Upper lobe of left lung (tissue), 6 donors: Measurements from ENCODE around the gene ASCL1. TPM values are rescaled to one million over a fixed set of nuclear protein-coding genes. Genes with fewer than 3 reads are reported as not detected.

Source experiments
- ATAC-seq, 2 donors: fragments of 200-7000 bp; cut with Tn5 transposase; one replicate each; pipeline ENCODE4 v1.9.1; 2022; ENCODE audit warnings: mild to moderate bottlenecking in 2 of 2, moderate library complexity in 2 of 2; ENCODE audit not compliant: low FRiP score in 2 of 2
- DNase-seq, 2 donors: peaks; one replicate each; pipeline ENCODE4 v3.0.0-alpha.2; 2019 to 2020
- H3K27ac ChIP-seq, 4 donors: fragments of 200-600 bp; sonication (generic); one replicate each; pipeline ENCODE4 v1.5.1; 2016 to 2019
- H3K27me3 ChIP-seq, 4 donors: fragments of 200-600 bp; sonication (generic); one replicate each; pipeline ENCODE4 v1.5.1; 2017 to 2019
- H3K36me3 ChIP-seq, 4 donors: fragments of 200-600 bp; sonication (generic); one replicate each; pipeline ENCODE4 v1.5.1; 2016 to 2019
- H3K4me1 ChIP-seq, 4 donors: fragments of 200-600 bp; sonication (generic); one replicate each; pipeline ENCODE4 v1.5.1; 2018 to 2019
- H3K4me3 ChIP-seq, 4 donors: fragments of 200-600 bp; sonication (generic); one replicate each; pipeline ENCODE4 v1.5.1; 2017 to 2019; ENCODE audit warnings: mild to moderate bottlenecking in 2 of 4, moderate library complexity in 1 of 4
- H3K9me3 ChIP-seq, 4 donors: fragments of 200-600 bp; sonication (generic); one replicate each; pipeline ENCODE4 v1.5.1; 2018 to 2019
- EP300 ChIP-seq, 4 donors: sonication (generic); formaldehyde crosslinking; IDR thresholded peaks; one replicate each; pipeline ENCODE4 v1.5.1; 2017; ENCODE audit warnings: antibody characterized with exemption in 4 of 4, control low read depth in 2 of 4
- POLR2A ChIP-seq, 4 donors: fragments of 450-650 bp; IDR thresholded peaks; one replicate each; pipeline ENCODE4 v1.5.1; 2016 to 2017; ENCODE audit warnings: antibody characterized with exemption in 4 of 4, mild to moderate bottlenecking in 2 of 4
- POLR2AphosphoS5 ChIP-seq, 2 donors: sonication (generic); formaldehyde crosslinking; IDR thresholded peaks; one replicate each; pipeline ENCODE4 v1.5.1; 2017; ENCODE audit warnings: antibody characterized with exemption in 2 of 2
- WGBS, 2 donors: methylation state at CpG; one replicate each; pipeline ENCODE4 v1.1.5; 2017 to 2018; 5-methylcytosine and 5-hydroxymethylcytosine counted together
- total RNA-seq, 6 donors: library from RNA; depleted of rRNA in 4 of 6; stranded (reverse); fragments of >200 nt in 4 of 6; gene quantifications; one replicate each; pipeline versions ENCODE4 v1.1.0 to v1.2.1, GENCODE V29; 2016 to 2021
- TF ChIP-seq, protein P1 (sequence below), 6 experiments: fragments of 450-650 bp in 4 of 6; fragments of 200-600 bp in 2 of 6; sonication (generic) in 2 of 6; IDR thresholded peaks; one replicate each; pipeline ENCODE4 v1.5.1; 2016 to 2019; ENCODE audit warnings: antibody characterized with exemption in 6 of 6
- donor health status: DM: no; HTN: no; CAD: no; lungs with moderate emphysema.
- donor health status: DM: no; HTN: yes; CAD: no; lungs with severe emphysema.

Gene ASCL1
- total RNA-seq, 6 donors from 2014 or later: 0.13 to 0.29 (median 0.15) TPM; not detected in 3

DNA sequence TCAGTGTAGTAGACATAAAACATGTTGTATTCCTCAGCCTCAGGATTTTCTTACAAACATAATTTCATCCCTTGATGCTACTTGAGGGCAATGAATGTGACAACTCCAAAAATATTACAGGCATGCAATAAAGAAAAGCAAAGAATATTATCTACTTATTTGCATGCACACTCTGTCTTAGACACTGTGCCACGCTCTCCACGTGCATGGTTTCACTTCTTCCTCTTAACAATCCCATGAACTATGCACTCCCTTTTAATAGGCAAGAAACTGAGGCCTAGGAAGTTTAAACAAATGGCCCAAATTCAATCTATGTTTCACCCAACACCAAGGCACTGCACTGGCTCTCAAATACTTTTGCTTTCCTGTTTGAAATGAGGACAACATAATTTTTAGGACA lies 38.6 kb upstream of the ASCL1 start:
- Histone ChIP-seq H3K27me3 (no peaks in the 10 kb centered on the region), H3K4me1 (peaks cover 0 to 7% (median 0%) of the 10 kb centered on the region in 4 donors), H3K4me3 (no peak overlapping the region), H3K36me3 (no peaks in the 10 kb centered on the region), H3K9me3 (no peaks in the 10 kb centered on the region), H3K27ac (no peak overlapping the region)
- 77 to 84% methylated on average over 2 of the region's 2 CpGs for WGBS, 2 donors
- TF ChIP-seq POLR2AphosphoS5 (IDR thresholded peaks at IDR 0.05): no peak
- TF ChIP-seq POLR2A (IDR thresholded peaks at IDR 0.05): no peak
- no peak for TF ChIP-seq EP300 (IDR thresholded peaks at IDR 0.05)
- TF ChIP-seq, protein P1, sequence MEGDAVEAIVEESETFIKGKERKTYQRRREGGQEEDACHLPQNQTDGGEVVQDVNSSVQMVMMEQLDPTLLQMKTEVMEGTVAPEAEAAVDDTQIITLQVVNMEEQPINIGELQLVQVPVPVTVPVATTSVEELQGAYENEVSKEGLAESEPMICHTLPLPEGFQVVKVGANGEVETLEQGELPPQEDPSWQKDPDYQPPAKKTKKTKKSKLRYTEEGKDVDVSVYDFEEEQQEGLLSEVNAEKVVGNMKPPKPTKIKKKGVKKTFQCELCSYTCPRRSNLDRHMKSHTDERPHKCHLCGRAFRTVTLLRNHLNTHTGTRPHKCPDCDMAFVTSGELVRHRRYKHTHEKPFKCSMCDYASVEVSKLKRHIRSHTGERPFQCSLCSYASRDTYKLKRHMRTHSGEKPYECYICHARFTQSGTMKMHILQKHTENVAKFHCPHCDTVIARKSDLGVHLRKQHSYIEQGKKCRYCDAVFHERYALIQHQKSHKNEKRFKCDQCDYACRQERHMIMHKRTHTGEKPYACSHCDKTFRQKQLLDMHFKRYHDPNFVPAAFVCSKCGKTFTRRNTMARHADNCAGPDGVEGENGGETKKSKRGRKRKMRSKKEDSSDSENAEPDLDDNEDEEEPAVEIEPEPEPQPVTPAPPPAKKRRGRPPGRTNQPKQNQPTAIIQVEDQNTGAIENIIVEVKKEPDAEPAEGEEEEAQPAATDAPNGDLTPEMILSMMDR (IDR thresholded peaks at IDR 0.05): no peak
- ATAC-seq: no peak
- no peak for DNase-seq

DNA sequence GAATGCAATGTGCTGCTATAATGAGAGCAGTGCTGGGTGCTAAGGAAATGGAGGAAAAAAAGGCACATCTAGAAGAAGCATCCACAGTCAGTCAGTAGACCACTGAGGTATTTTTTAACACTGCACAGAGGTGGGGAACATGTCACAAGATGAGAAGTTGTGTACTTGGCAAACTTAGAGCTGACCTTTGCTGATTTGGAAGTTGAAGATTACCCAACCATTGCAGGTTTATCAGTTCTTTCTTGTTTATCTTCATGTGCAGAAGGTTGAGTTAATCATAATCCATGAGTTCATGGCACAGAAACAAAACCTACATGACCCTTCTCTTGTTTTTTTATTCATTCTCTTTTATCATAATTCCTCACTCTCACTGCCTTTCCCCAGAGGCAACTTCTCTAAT lies 37.2 kb upstream of the ASCL1 start:
- ATAC-seq: no peak
- no peak for DNase-seq
- Histone ChIP-seq H3K27ac (no peak overlapping the region), H3K27me3 (no peaks in the 10 kb centered on the region), H3K9me3 (no peaks in the 10 kb centered on the region), H3K36me3 (no peaks in the 10 kb centered on the region), H3K4me3 (no peak overlapping the region), H3K4me1 (peaks cover 0 to 7% (median 0%) of the 10 kb centered on the region in 4 donors)
- TF ChIP-seq POLR2AphosphoS5 (IDR thresholded peaks at IDR 0.05) (no peak), POLR2A (IDR thresholded peaks at IDR 0.05) (no peak)

DNA sequence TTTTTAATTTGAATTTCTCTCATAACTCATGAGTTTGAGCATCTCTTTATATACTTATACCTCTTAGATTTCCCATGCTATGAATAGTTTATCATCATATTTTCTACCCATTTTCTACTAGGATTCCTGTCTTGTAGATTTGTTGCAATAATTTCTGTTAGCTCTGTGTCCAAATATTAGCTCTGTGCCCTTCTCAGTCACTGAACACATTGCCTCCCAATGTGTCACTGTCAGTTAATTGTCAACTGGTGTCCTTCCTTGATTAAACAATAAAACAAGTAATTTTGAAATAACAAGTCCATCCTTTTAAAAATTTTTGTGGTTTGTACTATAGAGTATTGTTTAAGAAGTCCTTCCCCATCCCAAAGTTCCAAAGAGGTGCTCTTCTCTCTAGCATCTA lies 36.2 kb upstream of the ASCL1 start:
- TF ChIP-seq EP300 (IDR thresholded peaks at IDR 0.05) (no peak), POLR2A (IDR thresholded peaks at IDR 0.05) (no peak), POLR2AphosphoS5 (IDR thresholded peaks at IDR 0.05) (no peak)
- TF ChIP-seq, protein P1 (IDR thresholded peaks at IDR 0.05): no peak
- no peaks in the 10 kb centered on the region for H3K36me3 ChIP-seq
- DNase-seq (no peak), ATAC-seq (no peak)
- H3K9me3 ChIP-seq: no peaks in the 10 kb centered on the region
- peaks cover 0 to 7% (median 0%) of the 10 kb centered on the region in 4 donors for H3K4me1 ChIP-seq
- no peak overlapping the region for H3K27ac ChIP-seq
- H3K4me3 ChIP-seq: no peak overlapping the region
- no peaks in the 10 kb centered on the region for H3K27me3 ChIP-seq

DNA sequence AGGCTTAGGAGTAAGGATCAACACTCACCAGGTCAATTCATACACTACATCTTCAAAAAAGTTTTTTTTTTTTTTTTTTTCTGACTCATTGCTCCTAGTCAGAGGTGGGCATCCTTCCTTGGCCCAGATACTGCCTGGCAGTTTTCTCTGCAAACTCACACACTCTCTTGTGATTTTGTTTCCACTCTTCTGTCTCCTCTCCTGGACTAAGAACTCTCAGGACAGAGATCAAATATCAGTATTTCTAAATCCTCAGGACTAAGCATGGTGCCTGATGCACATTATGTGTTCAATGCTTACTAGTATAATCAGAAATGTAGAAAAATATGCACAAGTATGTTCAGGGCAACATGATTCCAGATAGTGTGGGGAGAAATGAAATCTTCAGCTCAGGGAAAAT lies 30.3 kb upstream of the ASCL1 start:
- Histone ChIP-seq H3K4me1 (no peaks in the 10 kb centered on the region), H3K9me3 (no peaks in the 10 kb centered on the region), H3K4me3 (no peak overlapping the region), H3K27me3 (no peaks in the 10 kb centered on the region), H3K27ac (no peak overlapping the region), H3K36me3 (no peaks in the 10 kb centered on the region)
- no peak for TF ChIP-seq POLR2A (IDR thresholded peaks at IDR 0.05)
- DNase-seq: no peak
- no peak for ATAC-seq

DNA sequence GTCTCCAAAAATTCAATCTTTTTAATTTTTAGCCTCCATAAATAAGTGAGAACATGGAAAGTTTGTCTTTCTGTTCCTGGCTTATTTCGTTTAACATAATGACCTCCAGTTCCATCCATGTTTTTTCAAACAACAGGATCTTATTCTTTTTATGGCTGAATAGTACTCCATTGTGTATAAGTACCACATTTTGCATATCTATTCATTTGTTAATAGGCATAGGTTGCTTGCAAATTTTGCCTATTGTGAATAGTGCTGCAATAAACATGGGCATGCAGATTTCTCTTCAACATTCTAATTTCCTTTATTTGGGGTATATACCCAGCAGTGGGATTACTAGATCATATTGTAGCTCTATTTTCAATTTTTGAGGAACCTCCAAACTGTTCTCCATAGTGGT lies 24.3 kb upstream of the ASCL1 start:
- Histone ChIP-seq H3K27me3 (no peaks in the 10 kb centered on the region), H3K36me3 (no peaks in the 10 kb centered on the region), H3K9me3 (no peaks in the 10 kb centered on the region), H3K4me3 (no peak overlapping the region), H3K4me1 (no peaks in the 10 kb centered on the region), H3K27ac (no peak overlapping the region)
- 56 to 58% methylated on average over 1 of the region's 1 CpG for WGBS, 2 donors
- ATAC-seq (no peak), DNase-seq (no peak)
- TF ChIP-seq POLR2AphosphoS5 (IDR thresholded peaks at IDR 0.05): no peak
- TF ChIP-seq POLR2A (IDR thresholded peaks at IDR 0.05): no peak
- no peak for TF ChIP-seq EP300 (IDR thresholded peaks at IDR 0.05)
- TF ChIP-seq, protein P1 (IDR thresholded peaks at IDR 0.05): no peak

DNA sequence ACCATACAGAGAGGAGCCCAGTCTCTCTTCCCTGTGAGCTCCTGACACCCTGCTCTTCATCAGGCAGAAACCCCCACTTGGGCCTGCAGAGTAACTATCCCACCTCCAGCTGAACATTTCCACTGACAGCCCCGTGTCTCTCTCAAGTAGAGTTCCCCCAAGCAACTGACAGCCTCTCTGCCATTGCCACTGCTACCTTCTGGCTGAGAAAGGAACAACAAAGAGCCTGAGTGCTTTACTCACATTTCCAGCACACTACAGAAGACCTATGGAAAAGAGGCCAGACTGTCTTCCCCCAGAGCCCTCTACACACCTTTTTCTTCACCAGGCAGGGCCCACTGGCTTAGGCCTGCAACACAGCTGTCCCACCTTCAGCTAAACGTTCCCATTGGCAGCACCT lies 18.4 kb upstream of the ASCL1 start:
- DNase-seq (no peak), ATAC-seq (no peak)
- TF ChIP-seq EP300 (IDR thresholded peaks at IDR 0.05): no peak
- H3K27me3 ChIP-seq: no peaks in the 10 kb centered on the region
- no peaks in the 10 kb centered on the region for H3K36me3 ChIP-seq
- H3K27ac ChIP-seq: no peak overlapping the region
- H3K9me3 ChIP-seq: peaks cover 0 to 2% (median 0%) of the 10 kb centered on the region in 4 donors
- WGBS, 2 donors: 73 to 76% methylated on average over 2 of the region's 2 CpGs
- no peak overlapping the region for H3K4me3 ChIP-seq
- H3K4me1 ChIP-seq: no peaks in the 10 kb centered on the region
